ENCODE measurements around the gene R3HDM4. TPM values are rescaled to one million over a fixed set of nuclear protein-coding genes. Genes with fewer than 3 reads are reported as not detected.
"Not testable (repeated sequence)": the region's sequence is repeated elsewhere in the genome, so short reads cannot be mapped to it uniquely, and the experiment has no call there.

Gene R3HDM4
- total RNA-seq, 1 donor from 2014 or later: 63.1 TPM

DNA sequence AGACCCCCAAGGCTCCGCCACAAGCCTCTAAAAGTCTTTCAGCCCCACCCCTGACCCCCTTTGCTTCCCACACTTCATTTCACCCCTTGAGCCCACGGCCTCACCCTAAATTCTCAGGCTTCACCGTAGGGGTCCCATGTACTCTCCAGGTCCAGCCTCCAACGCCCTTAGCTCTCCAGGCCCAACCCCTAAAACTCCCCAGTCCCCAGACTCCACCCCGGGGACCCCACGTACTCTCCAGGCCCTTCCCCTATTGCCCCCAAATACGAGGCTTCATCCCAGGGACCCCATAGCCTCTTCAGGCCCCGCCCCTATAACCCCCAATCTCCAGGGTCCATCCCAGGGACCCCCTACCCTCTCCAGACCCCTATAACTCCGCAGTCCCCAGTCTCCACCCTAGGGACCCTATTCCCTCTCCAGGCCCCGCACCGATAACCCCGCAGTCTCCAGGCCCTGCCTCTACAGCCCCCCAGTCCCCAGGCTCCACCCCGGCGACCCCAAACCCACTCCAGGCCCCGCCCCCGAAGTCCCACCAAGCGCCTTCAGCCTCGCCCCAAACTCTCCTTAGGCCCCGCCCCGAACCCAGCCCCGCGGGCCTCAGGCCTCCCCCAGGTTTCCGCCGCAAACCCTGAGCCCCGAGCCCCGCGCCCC is 20.7 kb downstream of the R3HDM4 start:
- peak overlapping the region; percentile 84 for H3K27ac Mint-ChIP-seq
- TF ChIP-seq, protein P1, sequence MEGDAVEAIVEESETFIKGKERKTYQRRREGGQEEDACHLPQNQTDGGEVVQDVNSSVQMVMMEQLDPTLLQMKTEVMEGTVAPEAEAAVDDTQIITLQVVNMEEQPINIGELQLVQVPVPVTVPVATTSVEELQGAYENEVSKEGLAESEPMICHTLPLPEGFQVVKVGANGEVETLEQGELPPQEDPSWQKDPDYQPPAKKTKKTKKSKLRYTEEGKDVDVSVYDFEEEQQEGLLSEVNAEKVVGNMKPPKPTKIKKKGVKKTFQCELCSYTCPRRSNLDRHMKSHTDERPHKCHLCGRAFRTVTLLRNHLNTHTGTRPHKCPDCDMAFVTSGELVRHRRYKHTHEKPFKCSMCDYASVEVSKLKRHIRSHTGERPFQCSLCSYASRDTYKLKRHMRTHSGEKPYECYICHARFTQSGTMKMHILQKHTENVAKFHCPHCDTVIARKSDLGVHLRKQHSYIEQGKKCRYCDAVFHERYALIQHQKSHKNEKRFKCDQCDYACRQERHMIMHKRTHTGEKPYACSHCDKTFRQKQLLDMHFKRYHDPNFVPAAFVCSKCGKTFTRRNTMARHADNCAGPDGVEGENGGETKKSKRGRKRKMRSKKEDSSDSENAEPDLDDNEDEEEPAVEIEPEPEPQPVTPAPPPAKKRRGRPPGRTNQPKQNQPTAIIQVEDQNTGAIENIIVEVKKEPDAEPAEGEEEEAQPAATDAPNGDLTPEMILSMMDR (IDR thresholded peaks at IDR 0.05; ENCODE audit: unreplicated experiment): no peak

DNA sequence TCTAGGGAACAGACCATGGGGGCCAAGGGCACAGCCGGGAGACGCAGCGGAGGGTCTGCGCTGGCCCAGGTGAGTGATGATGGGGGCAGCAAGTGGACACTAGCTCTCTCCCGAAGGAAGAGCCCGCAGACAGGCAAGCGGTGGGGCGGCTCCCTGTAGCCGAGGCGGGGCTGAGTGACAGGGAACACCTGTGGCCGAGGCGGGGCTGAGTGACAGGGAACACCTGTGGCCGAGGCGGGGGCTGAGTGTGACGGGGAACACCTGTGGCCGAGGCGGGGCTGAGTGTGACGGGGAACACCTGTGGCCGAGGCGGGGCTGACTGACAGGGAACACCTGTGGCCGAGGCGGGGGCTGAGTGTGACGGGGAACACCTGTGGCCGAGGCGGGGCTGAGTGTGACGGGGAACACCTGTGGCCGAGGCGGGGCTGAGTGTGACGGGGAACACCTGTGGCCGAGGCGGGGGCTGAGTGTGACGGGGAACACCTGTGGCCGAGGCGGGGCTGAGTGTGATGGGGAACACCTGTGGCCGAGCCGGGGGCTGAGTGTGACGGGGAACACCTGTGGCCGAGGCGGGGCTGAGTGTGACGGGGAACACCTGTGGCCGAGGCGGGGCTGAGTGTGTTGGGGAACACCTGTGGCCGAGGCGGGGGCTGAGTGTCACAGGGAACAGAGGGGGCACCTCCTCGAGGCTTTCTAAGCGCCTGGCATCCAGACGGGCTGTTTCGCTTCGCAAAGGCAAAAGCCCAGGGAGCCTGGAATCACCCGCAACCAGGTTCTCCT is 21.4 kb downstream of the R3HDM4 start:
- not testable (repeated sequence) for H3K4me1 Mint-ChIP-seq (ENCODE audit: low read depth); H3K27me3 Mint-ChIP-seq; DNase-seq (ENCODE audit: low spot score, unreplicated experiment); H3K36me3 Mint-ChIP-seq (ENCODE audit: insufficient read depth); H3K9me3 Mint-ChIP-seq (ENCODE audit: low read depth); H3K27ac Mint-ChIP-seq
- peak overlapping the region; percentile 77 for H3K4me3 Mint-ChIP-seq (ENCODE audit: low read depth)

More for the DNA sequence above, 20.7 kb downstream of the R3HDM4 start:
- H3K4me1 Mint-ChIP-seq (ENCODE audit: low read depth): peaks cover 3% of the 10 kb centered on the region
- H3K4me3 Mint-ChIP-seq (ENCODE audit: low read depth): peak overlapping the region; percentile 77
- no peak for DNase-seq (ENCODE audit: low spot score, unreplicated experiment)
- H3K27me3 Mint-ChIP-seq: no peaks in the 10 kb centered on the region
- no peaks in the 10 kb centered on the region for H3K9me3 Mint-ChIP-seq (ENCODE audit: low read depth)
- peaks cover 5% of the 10 kb centered on the region for H3K36me3 Mint-ChIP-seq (ENCODE audit: insufficient read depth)

DNA sequence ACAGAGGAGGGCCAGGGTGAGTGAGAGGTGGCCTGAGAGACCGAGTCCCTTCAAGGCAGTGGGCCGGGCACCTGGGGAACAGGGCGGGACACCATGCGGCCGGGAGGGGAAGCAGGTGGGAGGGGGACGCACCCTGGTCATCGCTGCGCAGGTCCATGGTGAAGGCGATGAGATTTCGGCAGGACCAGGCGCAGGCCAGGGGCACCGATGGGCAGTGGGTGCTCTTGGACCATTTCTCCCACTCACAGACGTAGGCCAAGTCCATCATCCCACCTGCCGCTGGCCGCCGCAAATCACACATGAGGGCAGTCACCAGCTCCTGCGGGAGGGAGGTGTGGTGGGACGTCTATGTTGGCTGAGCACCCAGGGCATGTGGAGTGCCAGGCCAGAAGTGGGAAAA is 22.2 kb downstream of the R3HDM4 start:
- Mint-ChIP-seq H3K4me1 (ENCODE audit: low read depth) (peaks cover 3% of the 10 kb centered on the region), H3K27ac (no peak overlapping the region), H3K36me3 (ENCODE audit: insufficient read depth) (peaks cover 2% of the 10 kb centered on the region), H3K9me3 (ENCODE audit: low read depth) (no peaks in the 10 kb centered on the region), H3K4me3 (ENCODE audit: low read depth) (peak overlapping the region; percentile 64), H3K27me3 (no peaks in the 10 kb centered on the region)
- DNase-seq (ENCODE audit: low spot score, unreplicated experiment): no peak
- TF ChIP-seq, protein P1 (IDR thresholded peaks at IDR 0.05; ENCODE audit: unreplicated experiment): no peak

DNA sequence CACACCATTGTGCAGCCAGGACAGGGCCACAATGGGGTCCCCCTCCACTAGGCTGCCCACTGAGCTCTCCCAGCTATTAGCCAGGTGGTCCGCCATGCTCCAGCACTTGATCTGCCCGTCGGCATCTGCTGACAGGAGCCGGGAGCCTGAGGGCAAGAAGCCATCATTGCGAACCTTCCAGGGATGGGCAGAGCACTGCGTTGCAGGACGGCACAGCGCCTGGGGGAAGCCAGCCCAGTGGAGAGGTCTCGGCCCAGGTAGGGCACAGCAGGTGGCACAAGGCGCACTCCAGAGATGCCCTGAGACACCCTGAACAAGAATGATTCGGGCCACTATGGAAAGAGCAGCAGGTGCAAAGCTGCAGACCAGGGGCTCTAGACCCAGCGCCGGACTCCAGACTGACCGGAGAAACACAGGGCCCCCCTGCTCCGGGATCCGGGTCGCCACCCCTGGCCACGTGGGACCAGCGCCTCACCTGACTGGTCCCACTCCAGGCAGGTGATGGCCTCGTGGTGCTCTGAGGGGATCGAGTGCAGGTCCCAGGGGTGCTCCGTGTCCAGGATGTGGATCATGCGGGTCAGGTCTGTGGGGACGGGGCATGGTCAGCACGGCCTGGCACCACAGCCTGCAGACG is 23.2 kb downstream of the R3HDM4 start:
- H3K4me3 Mint-ChIP-seq (ENCODE audit: low read depth): peak overlapping the region; percentile 31
- TF ChIP-seq, protein P1 (IDR thresholded peaks at IDR 0.05; ENCODE audit: unreplicated experiment): no peak
- DNase-seq (ENCODE audit: low spot score, unreplicated experiment): no peak
- H3K4me1 Mint-ChIP-seq (ENCODE audit: low read depth): peaks cover 3% of the 10 kb centered on the region
- no peaks in the 10 kb centered on the region for H3K27me3 Mint-ChIP-seq
- no peaks in the 10 kb centered on the region for H3K9me3 Mint-ChIP-seq (ENCODE audit: low read depth)
- H3K27ac Mint-ChIP-seq: no peak overlapping the region
- H3K36me3 Mint-ChIP-seq (ENCODE audit: insufficient read depth): peaks cover 5% of the 10 kb centered on the region

DNA sequence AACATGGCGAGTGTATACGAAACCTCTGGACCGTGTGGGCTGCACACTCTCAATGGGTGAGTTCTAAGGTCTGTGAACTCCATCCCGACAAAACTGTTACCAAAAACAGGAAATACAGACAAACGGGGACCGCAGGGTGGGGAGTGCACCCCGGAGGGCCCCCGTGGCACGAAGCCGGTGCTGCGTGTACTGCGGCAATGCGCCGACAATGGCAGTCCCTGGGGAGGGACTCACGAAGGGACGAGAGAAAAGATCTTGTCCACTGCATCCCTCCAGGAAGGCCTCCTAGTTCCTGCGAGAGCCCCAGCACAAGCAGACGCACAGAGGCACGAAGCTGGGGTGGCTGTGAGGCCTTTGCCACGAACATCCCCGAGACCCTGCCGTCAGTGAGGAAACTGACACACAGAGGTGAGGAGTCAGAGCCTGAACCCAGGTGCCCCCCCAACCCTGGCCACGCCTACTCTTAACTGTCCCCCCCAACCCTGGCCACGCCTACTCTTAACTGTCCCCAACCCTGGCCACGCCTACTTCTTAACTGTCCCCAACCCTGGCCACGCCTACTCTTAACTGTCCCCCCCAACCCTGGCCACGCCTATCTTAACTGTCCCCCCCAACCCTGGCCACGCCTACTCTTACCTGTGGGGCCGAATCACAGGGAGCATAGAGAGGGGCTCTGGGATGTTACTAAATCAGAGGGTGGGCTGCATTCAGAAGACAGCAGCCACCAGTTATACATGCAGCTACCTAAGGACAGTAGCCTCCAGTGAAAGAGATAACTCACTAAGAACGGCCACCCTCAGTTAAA is 24.2 kb downstream of the R3HDM4 start:
- no peak overlapping the region for H3K27ac Mint-ChIP-seq
- no peaks in the 10 kb centered on the region for H3K9me3 Mint-ChIP-seq (ENCODE audit: low read depth)
- H3K27me3 Mint-ChIP-seq: no peaks in the 10 kb centered on the region
- H3K36me3 Mint-ChIP-seq (ENCODE audit: insufficient read depth): peaks cover 5% of the 10 kb centered on the region
- peaks cover 3% of the 10 kb centered on the region for H3K4me1 Mint-ChIP-seq (ENCODE audit: low read depth)
- H3K4me3 Mint-ChIP-seq (ENCODE audit: low read depth): no peak overlapping the region
- DNase-seq (ENCODE audit: low spot score, unreplicated experiment): no peak
- TF ChIP-seq, protein P1 (IDR thresholded peaks at IDR 0.05; ENCODE audit: unreplicated experiment): no peak
